Right renal pelvis (tissue), 4 donors: ENCODE results near the gene ZNF423. TPM values are rescaled to one million over a fixed set of nuclear protein-coding genes. Genes with fewer than 3 reads are reported as not detected.

Experiments used
- DNase-seq, 4 donors: peaks; one replicate each; pipeline ENCODE4 v3.0.0-alpha.2; 2013; ENCODE audit warnings: low read depth in 4 of 4, low spot score in 3 of 4, missing footprints in 1 of 4
- polyA plus RNA-seq, 4 donors: library from polyadenylated mRNA; unstranded; fragments of 120-200 nt; gene quantifications; one replicate each; pipeline ENCODE4 v1.2.1, GENCODE V29; 2013; ENCODE audit not compliant: insufficient read length in 4 of 4

ZNF423 gene
- polyA plus RNA-seq, 4 donors: 26.0 to 28.4 (median 27.2) TPM

GRCh38 chr16:49459953-49460735, 395.8 kb downstream of the ZNF423 start:
- no peak for DNase-seq

GRCh38 chr16:49458656-49459445, 397.1 kb downstream of the ZNF423 start:
- no peak for DNase-seq

GRCh38 chr16:49458243-49458642, 397.7 kb downstream of the ZNF423 start:
- DNase-seq: no peak

GRCh38 chr16:49457196-49457595, 398.7 kb downstream of the ZNF423 start:
- DNase-seq: no peak

GRCh38 chr16:49456763-49457162, 399.1 kb downstream of the ZNF423 start:
- no peak for DNase-seq

- DNase-seq: no peak
Observed at GRCh38 chr16:49455991-49456745, 399.7 kb downstream of the ZNF423 start.

GRCh38 chr16:49455181-49455990, 400.5 kb downstream of the ZNF423 start:
- DNase-seq: no peak

GRCh38 chr16:49454426-49455180, 401.3 kb downstream of the ZNF423 start:
- DNase-seq: no peak

GRCh38 chr16:49453983-49454382, 401.9 kb downstream of the ZNF423 start:
- DNase-seq: no peak

GRCh38 chr16:49453021-49453420, 402.9 kb downstream of the ZNF423 start:
- DNase-seq: no peak

GRCh38 chr16:49452578-49452977, 403.3 kb downstream of the ZNF423 start:
- DNase-seq: no peak

- DNase-seq: no peak
Observed at GRCh38 chr16:49452108-49452507, 403.8 kb downstream of the ZNF423 start.

GRCh38 chr16:49446805-49447204, 409.1 kb downstream of the ZNF423 start:
- no peak for DNase-seq

GRCh38 chr16:49443576-49443975, 412.3 kb downstream of the ZNF423 start:
- DNase-seq: no peak

- no peak for DNase-seq
Observed at GRCh38 chr16:49442805-49443204, 413.1 kb downstream of the ZNF423 start.

GRCh38 chr16:49441366-49441780, 414.5 kb downstream of the ZNF423 start:
- DNase-seq: peak; percentile 37 to 58 (median 41)

GRCh38 chr16:49440156-49441065, 415.5 kb downstream of the ZNF423 start:
- DNase-seq: no peak

GRCh38 chr16:49439676-49440075, 416.2 kb downstream of the ZNF423 start:
- DNase-seq: no peak
